GM10266 (cell line): ENCODE data around the gene LILRB1.
"Not testable (repeated sequence)": the region's sequence is repeated elsewhere in the genome, so short reads cannot be mapped to it uniquely, and the experiment has no call there.

Source experiments
- DNase-seq: peaks from one replicate; pipeline ENCODE4 v3.0.0; 2012; ENCODE audit errors: extremely low spot score
- CTCF ChIP-seq: IDR thresholded peaks from 2 replicates; pipeline ENCODE4 v1.5.1; 2012; ENCODE audit warnings: mild to moderate bottlenecking, low read depth; ENCODE audit not compliant: control insufficient read depth, insufficient read depth; ENCODE audit errors: missing control alignments

LILRB1 gene

GRCh38 chr19:54616057-54616456 is 14.2 kb upstream of the LILRB1 start:
- DNase-seq: no peak
- TF ChIP-seq CTCF: no peak

- DNase-seq: peak; percentile 66
Observed at GRCh38 chr19:54616821-54617560, 13.3 kb upstream of the LILRB1 start.

GRCh38 chr19:54620464-54620863 is 9.8 kb upstream of the LILRB1 start:
- DNase-seq: no peak
- TF ChIP-seq CTCF: no peak

More at GRCh38 chr19:54616821-54617560, 13.3 kb upstream of the LILRB1 start:
- no peak for TF ChIP-seq CTCF

- TF ChIP-seq CTCF: no peak
- DNase-seq: no peak
Observed at GRCh38 chr19:54622431-54622830, 7.9 kb upstream of the LILRB1 start.

GRCh38 chr19:54624234-54624633 is 6.0 kb upstream of the LILRB1 start:
- not testable (repeated sequence) for DNase-seq

GRCh38 chr19:54624934-54625730 is 5.2 kb upstream of the LILRB1 start:
- not testable (repeated sequence) for DNase-seq

GRCh38 chr19:54626757-54627156 is 3.5 kb upstream of the LILRB1 start:
- no peak for TF ChIP-seq CTCF
- no peak for DNase-seq

GRCh38 chr19:54627912-54628311 is 2.4 kb upstream of the LILRB1 start:
- DNase-seq: not testable (repeated sequence)

- no peak for TF ChIP-seq CTCF
- peak; percentile 23 for DNase-seq
Observed at GRCh38 chr19:54630782-54631181, 498 bp downstream of the LILRB1 start.

GRCh38 chr19:54631489-54632337 is 1.4 kb downstream of the LILRB1 start:
- not testable (repeated sequence) for DNase-seq

- not testable (repeated sequence) for DNase-seq
Observed at GRCh38 chr19:54632517-54632916, 2.2 kb downstream of the LILRB1 start.
